Adrenal gland (tissue), 5 donors: Measurements from ENCODE around the gene RASD2.

Experiments
- CTCF ChIP-seq, 6 experiments: fragments of 450-650 bp in 4 of 6; fragments of 200-600 bp in 2 of 6; sonication (generic) in 1 of 6; IDR thresholded peaks; 1 replicate in 5 of 6; 2 replicates in 1 of 6; pipeline versions ENCODE4 v1.5.1 to v1.8.0; 2016 to 2021; ENCODE audit warnings: antibody characterized with exemption in 6 of 6, mild to moderate bottlenecking in 2 of 6, moderate library complexity in 1 of 6
- POLR2A ChIP-seq, 2 donors: fragments of 450-650 bp; IDR thresholded peaks; one replicate each; pipeline ENCODE4 v1.6.1; 2017; ENCODE audit warnings: antibody characterized with exemption in 2 of 2, mild to moderate bottlenecking in 2 of 2, moderate library complexity in 1 of 2
- donor health status: DM: no; HTN: no; CAD: no.

- no peak for TF ChIP-seq POLR2A (IDR thresholded peaks at IDR 0.05)
- no peak for TF ChIP-seq CTCF (IDR thresholded peaks at IDR 0.05)
Observed at GRCh38 chr22:35582218-35582860, 41.7 kb downstream of the RASD2 start.
